Measurements from ENCODE around the gene ZNF763. TPM values are rescaled to one million over a fixed set of nuclear protein-coding genes. Genes with fewer than 3 reads are reported as not detected.
"Not testable (repeated sequence)": the region's sequence is repeated elsewhere in the genome, so short reads cannot be mapped to it uniquely, and the experiment has no call there.

ZNF763 gene
- 1 to 10 TPM; 1.9 to 7.8 (median 4.3) TPM for total RNA-seq

GRCh38 chr19:11964858-11965645 lies at the start of gene ZNF763:
Gene ZNF763, plus strand, starts transcription at chr19:11965040. Its CDS starts 169 bp downstream, at chr19:11965209.
- DNase-seq (ENCODE audit: low spot score in 2 of 2), result peak; percentile 96 to 99
- WGBS, 2 donors, result 0 to 1% methylated on average over 29 to 43 of the region's 47 CpGs
- TF ChIP-seq CTCF (IDR thresholded peaks at IDR 0.05) (no peak), POLR2A (IDR thresholded peaks at IDR 0.05) (no peak)
- peak within 1 kb of the TSS; percentile 73 for H3K4me3 ChIP-seq (ENCODE audit: low read depth, poor library complexity, severe bottlenecking)
- intact Hi-C loops (cut with DNase I; ENCODE audit: low total_unique reads), result loop anchor here (5.0 kb wide), 1 partner anchor 177 kb away; the partner anchor contains the start of gene ZNF20

- intact Hi-C loops (cut with DNase I; ENCODE audit: low total_unique reads), result loop anchor here (5.0 kb wide), 1 partner anchor 70 kb away; no protein-coding TSS in a partner anchor
- TF ChIP-seq CTCF (IDR thresholded peaks at IDR 0.05) (no peak), POLR2A (IDR thresholded peaks at IDR 0.05) (no peak)
- 41 to 48% methylated on average over 6 of the region's 6 CpGs for WGBS, 2 donors
- no peak for DNase-seq (ENCODE audit: low spot score in 2 of 2)
- no peak overlapping the region for H3K4me3 ChIP-seq (ENCODE audit: low read depth, poor library complexity, severe bottlenecking)
Measured at GRCh38 chr19:11921852-11922495, 42.9 kb upstream of the ZNF763 start.

GRCh38 chr19:11924886-11925650 lies 39.8 kb upstream of the ZNF763 start, which contains the start of gene ZNF700:
Gene ZNF700, plus strand, starts transcription at chr19:11925107. Its CDS starts 104 bp downstream, at chr19:11925211.
- 1% methylated on average over 27 to 35 of the region's 53 CpGs for WGBS, 2 donors
- TF ChIP-seq POLR2A (IDR thresholded peaks at IDR 0.05), result no peak
- TF ChIP-seq CTCF (IDR thresholded peaks at IDR 0.05), result no peak
- H3K4me3 ChIP-seq (ENCODE audit: low read depth, poor library complexity, severe bottlenecking), result peak within 1 kb of the TSS; percentile 92
- intact Hi-C loops (cut with DNase I; ENCODE audit: low total_unique reads), result loop anchor here (5.0 kb wide), 1 partner anchor 67 kb away; no protein-coding TSS in a partner anchor
- peak; percentile 97 to 99 for DNase-seq (ENCODE audit: low spot score in 2 of 2)

GRCh38 chr19:11925651-11926187 lies 39.1 kb upstream of the ZNF763 start:
- WGBS, 2 donors, result 4 to 5% methylated on average over 10 of the region's 10 CpGs
- intact Hi-C loops (cut with DNase I; ENCODE audit: low total_unique reads); DNase-seq (ENCODE audit: low spot score in 2 of 2): not testable (repeated sequence)

GRCh38 chr19:11927227-11927626 lies 37.6 kb upstream of the ZNF763 start:
- intact Hi-C loops (cut with DNase I; ENCODE audit: low total_unique reads), result no loop called here
- TF ChIP-seq CTCF (IDR thresholded peaks at IDR 0.05) (no peak), POLR2A (IDR thresholded peaks at IDR 0.05) (no peak)
- WGBS, 2 donors, result 96% methylated on average over 3 of the region's 3 CpGs

More at GRCh38 chr19:11925651-11926187, 39.1 kb upstream of the ZNF763 start:
- H3K4me3 ChIP-seq (ENCODE audit: low read depth, poor library complexity, severe bottlenecking), result peak overlapping the region; percentile 92

More at GRCh38 chr19:11927227-11927626, 37.6 kb upstream of the ZNF763 start:
- H3K4me3 ChIP-seq (ENCODE audit: low read depth, poor library complexity, severe bottlenecking), result no peak overlapping the region
- DNase-seq (ENCODE audit: low spot score in 2 of 2), result no peak
